ENCODE results near the gene CLCN6. TPM values are rescaled to one million over a fixed set of nuclear protein-coding genes. Genes with fewer than 3 reads are reported as not detected.

Gene CLCN6
- total RNA-seq, 1 experiment from 2014 or later = 30.4 TPM

- H3K27me3 ChIP-seq (replicated peaks; ENCODE audit: control insufficient read depth, insufficient read depth, low read length) = no peaks in the 10 kb centered on the region
- H3K27ac Mint-ChIP-seq (ENCODE audit: unreplicated experiment) = no peak overlapping the region
- peaks cover 14% of the 10 kb centered on the region for H3K36me3 ChIP-seq (ENCODE audit: control insufficient read depth, insufficient read depth, low read length)
- BruUV-seq (replicated peaks) = no TSS peak
- no peak overlapping the region for H3K4me3 Mint-ChIP-seq (ENCODE audit: unreplicated experiment)
- ChIA-PET POLR2A (interaction anchor here (1.1 to 2.0 kb wide), 3 partner anchors 29 to 74 kb away, joined by 3 to 9 read pairs (median 4); partner anchors contain the start of gene CLCN6), CTCF (interaction anchor here (1.2 kb wide), 1 partner anchor 44 kb away, joined by 3 read pairs; no protein-coding TSS in a partner anchor)
- intact Hi-C loops (cut with micrococcal nuclease; ENCODE audit: unreplicated experiment) = loop anchor here (5.0 kb wide), 1 partner anchor 72 kb away; no protein-coding TSS in a partner anchor
- no peak for DNase-seq
- no peaks in the 10 kb centered on the region for H3K9me3 Mint-ChIP-seq (ENCODE audit: unreplicated experiment)
- H3K27me3 Mint-ChIP-seq (ENCODE audit: insufficient read depth, unreplicated experiment) = no peaks in the 10 kb centered on the region
- H3K36me3 Mint-ChIP-seq (ENCODE audit: insufficient read depth, unreplicated experiment) = peaks cover 68% of the 10 kb centered on the region
- no peaks in the 10 kb centered on the region for H3K4me1 Mint-ChIP-seq (ENCODE audit: low read depth, unreplicated experiment)
- no peaks in the 10 kb centered on the region for H3K9me3 ChIP-seq
- TF ChIP-seq CTCF (IDR thresholded peaks at IDR 0.05; ENCODE audit: insufficient read depth in 1 of 2, low read depth in 1 of 2, low read length in 1 of 2, severe bottlenecking in 1 of 2, unreplicated experiment in 1 of 2) = no peak
- no peak overlapping the region for H3K4me3 ChIP-seq (ENCODE audit: low read depth, low read length)
- H3K4me1 ChIP-seq = no peaks in the 10 kb centered on the region
Observed at GRCh38 chr1:11835441-11836225, 29.6 kb downstream of the CLCN6 start.

GRCh38 chr1:11836955-11837766 is 31.2 kb downstream of the CLCN6 start:
- H3K36me3 ChIP-seq (ENCODE audit: control insufficient read depth, insufficient read depth, low read length) = peaks cover 18% of the 10 kb centered on the region
- H3K27me3 Mint-ChIP-seq (ENCODE audit: insufficient read depth, unreplicated experiment) = no peaks in the 10 kb centered on the region
- H3K4me3 ChIP-seq (ENCODE audit: low read depth, low read length) = no peak overlapping the region
- TF ChIP-seq CTCF (IDR thresholded peaks at IDR 0.05; ENCODE audit: insufficient read depth in 1 of 2, low read depth in 1 of 2, low read length in 1 of 2, severe bottlenecking in 1 of 2, unreplicated experiment in 1 of 2) = no peak
- no peak overlapping the region for H3K4me3 Mint-ChIP-seq (ENCODE audit: unreplicated experiment)
- no peaks in the 10 kb centered on the region for H3K27me3 ChIP-seq (replicated peaks; ENCODE audit: control insufficient read depth, insufficient read depth, low read length)
- intact Hi-C loops (cut with micrococcal nuclease; ENCODE audit: unreplicated experiment) = loop anchor here (5.0 kb wide), 1 partner anchor 70 kb away; no protein-coding TSS in a partner anchor
- ChIA-PET CTCF (interaction anchor here (0.6 to 1.6 kb wide), 5 partner anchors 15 to 130 kb away, joined by 3 to 9 read pairs (median 3); partner anchors contain the start of genes CLCN6 and MTHFR), POLR2A (interaction anchor here (1.1 to 2.0 kb wide), 2 partner anchors 71 to 73 kb away, joined by 4 to 9 read pairs; no protein-coding TSS in a partner anchor)
- peak overlapping the region; percentile 32 for H3K27ac Mint-ChIP-seq (ENCODE audit: unreplicated experiment)
- no peaks in the 10 kb centered on the region for H3K9me3 ChIP-seq
- H3K4me1 Mint-ChIP-seq (ENCODE audit: low read depth, unreplicated experiment) = no peaks in the 10 kb centered on the region
- H3K4me1 ChIP-seq = no peaks in the 10 kb centered on the region
- no peak for DNase-seq
- peaks cover 62% of the 10 kb centered on the region for H3K36me3 Mint-ChIP-seq (ENCODE audit: insufficient read depth, unreplicated experiment)
- no peaks in the 10 kb centered on the region for H3K9me3 Mint-ChIP-seq (ENCODE audit: unreplicated experiment)
- BruUV-seq (replicated peaks) = no TSS peak

Measured in Caco-2 (cell line).